NCI-H1048 (cell line): Measurements from ENCODE around the gene ZNF687.
A peak's percentile ranks its signal among the peaks of the same experiment; 100 is the strongest.
"Not testable (repeated sequence)": the region's sequence is repeated elsewhere in the genome, so short reads cannot be mapped to it uniquely, and the experiment has no call there.

Source experiments
- DNase-seq: peaks from one replicate; lab custom pipeline; 2025; lab: John Stamatoyannopoulos, UW

Gene ZNF687

GRCh38 chr1:151281969-151282882 is at the start of gene ZNF687:
TSS of gene ZNF687 (plus strand) at chr1:151282299. CDS start at chr1:151286292, 3,993 bp downstream.
- peak; percentile 100 for DNase-seq

- no peak for DNase-seq
Measured at GRCh38 chr1:151235235-151235634, 46.9 kb upstream of the ZNF687 start.

GRCh38 chr1:151237678-151238466 is 44.2 kb upstream of the ZNF687 start:
- DNase-seq: no peak

- no peak for DNase-seq
Measured at GRCh38 chr1:151238467-151238739, 43.7 kb upstream of the ZNF687 start.

GRCh38 chr1:151242442-151242841 is 39.7 kb upstream of the ZNF687 start:
- no peak for DNase-seq

- DNase-seq: no peak
Measured at GRCh38 chr1:151243683-151244216, 38.3 kb upstream of the ZNF687 start.

- no peak for DNase-seq
Measured at GRCh38 chr1:151246786-151247185, 35.3 kb upstream of the ZNF687 start.

- DNase-seq: peak; percentile 47
Measured at GRCh38 chr1:151251656-151252470, 30.2 kb upstream of the ZNF687 start.

- DNase-seq: peak; percentile 95
Measured at GRCh38 chr1:151254217-151255213, 27.6 kb upstream of the ZNF687 start, which contains the start of gene PSMD4. TSS of gene PSMD4 (plus strand) at chr1:151254734. CDS start at chr1:151254783, 49 bp downstream.

GRCh38 chr1:151255381-151255780 is 26.7 kb upstream of the ZNF687 start:
- no peak for DNase-seq

GRCh38 chr1:151259351-151259750 is 22.7 kb upstream of the ZNF687 start:
- no peak for DNase-seq

GRCh38 chr1:151265446-151266236 is 16.5 kb upstream of the ZNF687 start:
- no peak for DNase-seq

GRCh38 chr1:151266315-151266714 is 15.8 kb upstream of the ZNF687 start:
- no peak for DNase-seq

- no peak for DNase-seq
Measured at GRCh38 chr1:151266821-151267220, 15.3 kb upstream of the ZNF687 start.

- DNase-seq: no peak
Measured at GRCh38 chr1:151267760-151268159, 14.3 kb upstream of the ZNF687 start.

GRCh38 chr1:151273924-151274466 is 8.1 kb upstream of the ZNF687 start:
- DNase-seq: no peak

- DNase-seq: not testable (repeated sequence)
Measured at GRCh38 chr1:151275341-151275740, 6.8 kb upstream of the ZNF687 start.

- DNase-seq: no peak
Measured at GRCh38 chr1:151277249-151277648, 4.8 kb upstream of the ZNF687 start.

GRCh38 chr1:151281225-151281968 is 702 bp upstream of the ZNF687 start:
- DNase-seq: peak; percentile 98
